Measurements from ENCODE around the gene PDE3B.

PDE3B gene

DNA sequence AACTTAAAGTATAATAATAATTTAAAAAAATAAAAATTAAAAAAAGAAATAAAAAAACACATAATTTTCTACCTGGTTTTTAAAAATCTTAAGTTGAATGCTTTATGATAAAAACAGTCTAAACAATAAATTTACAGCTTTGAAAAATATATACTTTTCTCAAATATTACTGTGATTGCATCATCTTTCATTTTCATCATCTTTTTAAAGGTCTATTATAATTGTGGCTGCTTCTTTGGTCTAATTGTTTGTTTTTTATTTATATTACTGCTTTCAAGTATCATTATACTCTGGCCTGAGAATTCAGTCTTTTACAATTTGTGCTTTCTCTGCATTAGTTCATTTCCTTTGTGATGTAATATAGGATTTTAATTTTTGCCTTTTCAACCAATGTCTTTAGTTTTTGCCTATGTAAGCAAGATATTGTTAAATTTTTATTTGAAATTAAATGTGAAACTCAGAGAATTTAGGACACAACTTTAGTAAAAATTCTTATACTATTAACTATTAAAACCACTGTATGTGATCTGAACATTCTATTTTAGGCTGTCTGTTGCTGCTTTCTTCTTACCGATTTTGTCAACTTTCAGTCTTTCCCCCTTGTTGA, 241.2 kb downstream of the PDE3B start:
- DNase-seq (ENCODE audit: low read depth): no peak
- TF ChIP-seq, protein P1, sequence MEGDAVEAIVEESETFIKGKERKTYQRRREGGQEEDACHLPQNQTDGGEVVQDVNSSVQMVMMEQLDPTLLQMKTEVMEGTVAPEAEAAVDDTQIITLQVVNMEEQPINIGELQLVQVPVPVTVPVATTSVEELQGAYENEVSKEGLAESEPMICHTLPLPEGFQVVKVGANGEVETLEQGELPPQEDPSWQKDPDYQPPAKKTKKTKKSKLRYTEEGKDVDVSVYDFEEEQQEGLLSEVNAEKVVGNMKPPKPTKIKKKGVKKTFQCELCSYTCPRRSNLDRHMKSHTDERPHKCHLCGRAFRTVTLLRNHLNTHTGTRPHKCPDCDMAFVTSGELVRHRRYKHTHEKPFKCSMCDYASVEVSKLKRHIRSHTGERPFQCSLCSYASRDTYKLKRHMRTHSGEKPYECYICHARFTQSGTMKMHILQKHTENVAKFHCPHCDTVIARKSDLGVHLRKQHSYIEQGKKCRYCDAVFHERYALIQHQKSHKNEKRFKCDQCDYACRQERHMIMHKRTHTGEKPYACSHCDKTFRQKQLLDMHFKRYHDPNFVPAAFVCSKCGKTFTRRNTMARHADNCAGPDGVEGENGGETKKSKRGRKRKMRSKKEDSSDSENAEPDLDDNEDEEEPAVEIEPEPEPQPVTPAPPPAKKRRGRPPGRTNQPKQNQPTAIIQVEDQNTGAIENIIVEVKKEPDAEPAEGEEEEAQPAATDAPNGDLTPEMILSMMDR (IDR thresholded peaks at IDR 0.05; ENCODE audit: insufficient read depth, low read depth, low read length, missing control alignments): no peak
- H3K4me3 ChIP-seq (ENCODE audit: low read length): no peak overlapping the region

DNA sequence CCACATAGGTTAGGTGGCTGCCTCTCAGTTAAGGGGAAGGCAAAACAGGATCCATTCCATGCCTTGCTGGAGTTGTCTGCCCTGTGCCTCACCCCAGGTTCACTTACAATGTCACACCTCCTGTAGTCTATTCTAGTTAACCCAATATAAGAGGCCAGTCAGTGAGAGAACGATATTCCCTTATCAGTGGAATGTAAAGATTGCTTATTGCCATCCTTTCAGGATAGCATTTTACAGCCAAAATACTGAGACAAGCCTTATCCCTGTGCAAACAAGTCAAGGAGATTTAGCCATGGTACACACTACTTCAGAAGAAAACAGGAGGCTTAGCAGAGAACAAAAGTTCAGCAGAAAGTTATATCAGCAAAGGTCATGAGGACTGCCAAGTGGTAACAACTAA, 242.9 kb downstream of the PDE3B start:
- TF ChIP-seq, protein P1 (IDR thresholded peaks at IDR 0.05; ENCODE audit: insufficient read depth, low read depth, low read length, missing control alignments): no peak
- no peak overlapping the region for H3K4me3 ChIP-seq (ENCODE audit: low read length)
- DNase-seq (ENCODE audit: low read depth): no peak

DNA sequence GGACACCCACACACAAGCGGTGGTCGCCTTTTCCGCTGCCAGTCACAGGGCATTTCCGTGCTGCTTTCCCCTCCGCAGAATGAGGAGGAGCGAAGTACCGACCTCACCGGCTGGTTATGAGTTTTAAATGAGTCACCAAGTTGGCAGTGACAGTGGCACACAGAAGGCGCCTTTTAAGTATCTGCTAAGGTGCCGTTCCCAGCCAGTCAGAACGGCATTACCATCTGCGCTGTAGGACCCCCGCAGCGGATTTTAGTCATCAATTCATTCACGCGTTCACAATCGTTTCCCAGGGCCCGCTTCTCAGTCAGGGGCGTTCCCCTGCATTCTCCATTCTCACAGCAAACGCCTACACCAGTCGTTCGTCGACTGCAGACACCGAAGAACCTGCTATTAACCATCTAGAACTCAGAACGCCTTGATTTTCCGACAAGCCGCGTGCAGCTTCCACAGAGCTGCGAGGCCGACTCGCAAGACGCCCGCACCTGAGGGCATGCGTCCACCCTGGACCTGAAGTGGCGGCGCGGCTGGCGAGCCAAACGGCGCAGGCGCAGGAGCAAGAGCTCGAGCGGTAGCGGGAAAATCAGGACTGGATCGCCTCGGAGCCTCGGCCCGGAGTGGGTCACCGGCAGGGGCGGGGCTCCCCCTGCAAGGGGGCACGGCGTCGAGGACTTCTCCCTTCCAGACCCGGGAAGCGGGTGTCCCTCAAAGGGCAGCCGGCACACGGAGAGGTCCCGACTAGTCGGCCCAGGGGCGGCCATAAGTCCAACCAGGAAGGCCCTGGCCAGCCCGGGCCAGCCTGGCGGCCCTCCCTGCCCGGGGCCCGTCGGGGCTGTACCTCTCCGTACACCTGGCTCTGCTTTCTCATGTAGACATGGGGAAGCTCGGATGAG, 247.8 kb downstream of the PDE3B start:
- peak overlapping the region; percentile 80 for H3K4me3 ChIP-seq (ENCODE audit: low read length)
- TF ChIP-seq, protein P1 (IDR thresholded peaks at IDR 0.05; ENCODE audit: insufficient read depth, low read depth, low read length, missing control alignments): no peak
- DNase-seq (ENCODE audit: low read depth): peak; percentile 93

DNA sequence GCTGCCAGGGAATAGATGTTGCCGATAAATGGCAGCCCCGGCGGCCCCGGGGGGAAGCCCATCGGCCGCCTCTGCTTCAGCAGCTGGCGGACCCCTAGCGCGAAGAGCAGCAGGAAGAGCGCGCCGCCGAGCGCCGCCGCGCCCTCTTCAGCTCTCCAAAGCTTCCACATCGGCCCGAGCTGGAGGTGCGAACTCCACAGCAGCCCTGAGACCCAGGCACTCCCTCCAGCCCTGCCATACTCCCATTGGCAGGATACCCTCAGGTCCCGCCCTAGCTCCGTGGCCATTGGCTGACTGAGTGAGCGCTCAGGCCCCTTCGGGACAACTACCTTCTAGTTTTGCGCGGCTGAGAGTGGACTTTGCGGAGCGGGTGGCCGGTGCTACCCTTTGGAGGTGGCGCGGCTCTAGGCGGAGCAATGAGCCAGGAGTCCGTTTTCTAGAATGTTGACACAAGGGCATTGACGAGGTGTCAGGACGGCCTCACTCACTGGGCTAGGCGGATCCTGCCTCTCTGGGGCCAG, 248.5 kb downstream of the PDE3B start, which contains the start of gene CYP2R1:
CYP2R1 (minus strand) TSS at position 196 of the 521 bp plus-strand sequence; CDS start at position 170, 26 bp downstream.
- DNase-seq (ENCODE audit: low read depth): peak; percentile 98
- TF ChIP-seq, protein P1 (IDR thresholded peaks at IDR 0.05; ENCODE audit: insufficient read depth, low read depth, low read length, missing control alignments): no peak
- H3K4me3 ChIP-seq (ENCODE audit: low read length): peak within 1 kb of the TSS; percentile 80

DNA sequence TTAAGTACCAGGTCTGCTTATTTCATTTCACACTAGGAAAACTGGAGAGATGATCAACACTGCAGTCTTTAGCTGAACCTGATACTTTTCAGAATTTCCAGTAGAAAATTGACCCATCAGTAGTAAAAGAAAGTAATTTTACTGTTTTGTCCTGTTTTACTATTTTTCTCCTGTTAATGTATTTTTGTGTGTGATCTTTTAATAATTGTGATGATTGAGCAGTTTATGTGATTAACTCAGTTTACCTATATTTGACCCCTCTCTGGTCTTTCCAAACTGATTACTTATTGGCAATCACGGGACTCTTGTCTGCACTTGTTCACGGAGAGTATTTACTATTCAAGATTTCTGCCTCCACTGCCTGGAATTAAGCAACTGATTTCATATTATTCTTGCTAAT, 249.0 kb downstream of the PDE3B start:
- H3K4me3 ChIP-seq (ENCODE audit: low read length): peak overlapping the region; percentile 80
- DNase-seq (ENCODE audit: low read depth): no peak
- TF ChIP-seq, protein P1 (IDR thresholded peaks at IDR 0.05; ENCODE audit: insufficient read depth, low read depth, low read length, missing control alignments): no peak

DNA sequence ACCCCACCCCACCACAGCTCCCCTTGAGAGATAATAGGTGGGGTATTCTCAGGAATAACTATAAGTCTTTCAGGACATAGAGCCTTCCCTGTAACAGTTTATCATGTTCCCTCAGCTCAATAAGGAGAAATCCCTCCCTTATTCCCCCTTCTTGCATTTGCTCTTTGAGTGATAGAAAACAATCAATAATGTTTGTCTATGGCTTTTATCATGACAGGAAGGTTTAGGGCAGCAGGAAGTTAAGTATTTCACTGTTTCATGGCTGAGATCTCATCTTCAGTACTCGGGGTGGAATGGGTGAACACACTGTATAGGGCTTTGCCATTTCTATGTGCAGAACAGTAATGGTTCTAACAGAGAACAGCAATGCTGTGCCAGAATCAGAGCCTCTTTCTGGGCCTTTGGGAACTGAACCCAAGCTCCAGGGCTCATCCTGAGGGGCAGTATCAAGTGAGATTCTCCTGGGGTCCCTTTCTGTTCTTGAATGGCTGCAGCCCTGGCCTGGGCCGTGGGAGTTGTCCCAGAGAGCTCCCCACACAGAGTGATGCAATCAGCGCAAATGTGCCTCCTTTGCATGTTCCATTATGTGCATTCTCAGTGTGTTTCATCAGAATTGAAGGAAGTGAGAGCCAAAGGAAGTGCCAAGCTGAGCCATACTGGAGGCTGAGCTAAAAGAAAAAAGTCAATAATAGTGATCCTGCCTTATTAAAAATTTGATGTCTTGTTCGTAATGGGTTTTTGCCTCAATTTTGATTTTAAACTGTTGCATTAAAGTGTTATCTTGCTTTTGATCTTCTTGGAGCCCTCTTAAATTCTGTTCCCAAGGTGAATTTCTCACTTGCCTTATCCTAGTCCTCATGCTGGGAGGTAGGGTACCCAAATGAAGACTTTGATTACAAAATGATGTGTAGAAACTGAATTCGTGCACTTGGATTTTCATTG, 251.3 kb downstream of the PDE3B start:
- H3K4me3 ChIP-seq (ENCODE audit: low read length): no peak overlapping the region
- TF ChIP-seq, protein P1 (IDR thresholded peaks at IDR 0.05; ENCODE audit: insufficient read depth, low read depth, low read length, missing control alignments): no peak
- DNase-seq (ENCODE audit: low read depth): peak; percentile 51

Measured in epithelial cell of esophagus (primary cell).